ENCODE data around the gene CAV3.

GRCh38 chr3:8736436-8736835 is 2.8 kb downstream of the CAV3 start:
- TF ChIP-seq CTCF (optimal IDR thresholded peaks at IDR 0.05 in 1 of 3, IDR thresholded peaks at IDR 0.05 in 1 of 3, conservative IDR thresholded peaks at IDR 0.05 in 1 of 3; ENCODE audit: extremely low read depth in 1 of 3, insufficient read depth in 2 of 3, low read length in 3 of 3) = no peak
- TF ChIP-seq EZH2 (IDR thresholded peaks at IDR 0.05; ENCODE audit: low read length) = no peak
